Measurements from ENCODE around the gene PXYLP1. TPM values are rescaled to one million over a fixed set of nuclear protein-coding genes. Genes with fewer than 3 reads are reported as not detected.

The PXYLP1 gene
- total and polyA plus RNA-seq, 10 of the 15 experiments (the other 5 are each of a cell fraction or from before 2014, with no cell fraction given): 0.06 to 1.7 (median 0.35) TPM

DNA sequence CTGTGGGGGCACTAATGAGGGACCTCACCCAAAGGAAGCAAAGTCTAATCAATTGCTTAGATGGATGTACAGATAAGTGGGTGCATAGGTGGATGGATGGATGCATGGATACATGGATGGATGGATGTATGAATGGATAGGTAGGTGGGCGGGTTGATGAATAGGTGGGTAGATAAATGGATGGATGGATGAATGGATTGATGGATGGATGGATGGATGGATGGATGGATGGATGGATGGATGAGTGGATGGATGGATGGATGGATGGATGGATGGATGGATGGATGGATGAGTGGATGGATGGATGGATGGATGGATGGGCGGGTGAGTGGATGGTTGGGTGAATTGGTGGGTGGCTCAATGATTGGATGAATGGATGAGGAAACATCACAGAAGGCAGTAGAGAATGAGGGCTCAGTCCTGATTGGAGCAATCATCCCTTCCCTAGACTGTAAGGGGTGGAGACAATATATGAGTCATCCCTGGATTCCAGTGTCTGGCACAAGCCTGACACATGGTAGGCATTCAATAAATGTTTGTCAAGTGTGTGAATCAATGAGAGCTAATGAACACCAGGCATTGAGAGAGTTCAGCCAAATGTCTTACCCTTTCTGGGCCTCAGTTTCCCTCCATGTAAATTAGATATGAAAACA lies 40.4 kb upstream of the PXYLP1 start (continued):
- TF ChIP-seq MTA3 (IDR thresholded peaks at IDR 0.05; ENCODE audit: borderline replicate concordance, low read length) (no peak), TCF7 (IDR thresholded peaks at IDR 0.05; ENCODE audit: borderline replicate concordance) (no peak), SPI1 (IDR thresholded peaks at IDR 0.05; ENCODE audit: borderline replicate concordance, insufficient read depth, low read depth, low read length) (no peak), CBX3 (IDR thresholded peaks at IDR 0.05; ENCODE audit: borderline replicate concordance, low read depth) (no peak), ZNF24 (IDR thresholded peaks at IDR 0.05) (no peak)

- H3K4me3 ChIP-seq: no peak overlapping the region
- ATAC-seq (peak; percentile 100), FAIRE-seq (peak; percentile 96), DNase-seq (ENCODE audit: low read depth, low spot score) (peak; percentile 64)
- H3K4me1 ChIP-seq (ENCODE audit: control insufficient read depth, insufficient read depth, low read length): no peaks in the 10 kb centered on the region
- POLR2A ChIA-PET: no interaction called here
- CTCF ChIA-PET: interaction anchor here (0.6 to 5.8 kb wide), 17 partner anchors 10 to 725 kb away, joined by 3 to 64 read pairs (median 4); partner anchors contain the start of gene PXYLP1
- no peaks in the 10 kb centered on the region for H3K79me2 ChIP-seq (ENCODE audit: control insufficient read depth, insufficient read depth, low read length)
- SMC1A ChIA-PET (ENCODE audit: uncharacterized antibody, unreplicated experiment): interaction anchor here (0.7 to 2.3 kb wide), 7 partner anchors 9 to 297 kb away, joined by 3 to 17 read pairs (median 4); no protein-coding TSS in a partner anchor
- no peaks in the 10 kb centered on the region for H4K20me1 ChIP-seq (ENCODE audit: control insufficient read depth, insufficient read depth)
- BruUV-seq (replicated peaks): no TSS peak
- in situ Hi-C loops (cut with MboI): loop anchor here (5.0 kb wide), 2 partner anchors 190 to 295 kb away; no protein-coding TSS in a partner anchor
- intact Hi-C loops (cut with micrococcal nuclease; ENCODE audit: unreplicated experiment): loop anchor here (1.0 to 5.0 kb wide), 4 partner anchors 85 to 294 kb away; no protein-coding TSS in a partner anchor
- H3K27ac ChIP-seq (ENCODE audit: control insufficient read depth, insufficient read depth): no peak overlapping the region
- H3K27me3 ChIP-seq (replicated peaks in 1 of 2; ENCODE audit: control insufficient read depth in 2 of 2, insufficient read depth in 2 of 2, low read length in 1 of 2): no peaks in the 10 kb centered on the region; a peak in 1 of 4 replicates
- H3K36me3 ChIP-seq (ENCODE audit: control insufficient read depth in 2 of 2, insufficient read depth in 2 of 2, low read length in 1 of 2): no peaks in the 10 kb centered on the region
- H3K9me3 ChIP-seq (replicated peaks; ENCODE audit: control insufficient read depth, insufficient read depth, low read length): no peaks in the 10 kb centered on the region
- RAD21 ChIA-PET (ENCODE audit: unreplicated experiment): interaction anchor here (0.9 to 1.2 kb wide), 6 partner anchors 89 to 287 kb away, joined by 3 to 12 read pairs (median 3); no protein-coding TSS in a partner anchor
- no peak overlapping the region for H3K4me2 ChIP-seq (ENCODE audit: control insufficient read depth, insufficient read depth)
- H3K9ac ChIP-seq (ENCODE audit: control insufficient read depth, insufficient read depth, low read length): no peak overlapping the region
- WGBS (ENCODE audit: insufficient coverage, insufficient replicate concordance, low lambda C conversion rate, missing lambda C conversion rate): under 1% methylated on average over 11 of the region's 11 CpGs
- H2AFZ ChIP-seq (ENCODE audit: control insufficient read depth, low read depth, low read length): no peak overlapping the region
- TF ChIP-seq RB1 (IDR thresholded peaks at IDR 0.05; ENCODE audit: borderline replicate concordance) (peak; percentile 70; the same call in 1 of the 2 replicates), MTA3 (IDR thresholded peaks at IDR 0.05; ENCODE audit: borderline replicate concordance, low read length) (no peak), E2F4 (IDR thresholded peaks at IDR 0.05; ENCODE audit: low read depth, low read length) (no peak), STAT3 (IDR thresholded peaks at IDR 0.05; ENCODE audit: low read depth, low read length) (no peak), MXI1 (IDR thresholded peaks at IDR 0.05; ENCODE audit: low read depth, low read length) (no peak), POLR2AphosphoS5 (IDR thresholded peaks at IDR 0.05; ENCODE audit: low read length) (no peak), SIX5 (IDR thresholded peaks at IDR 0.05; ENCODE audit: low read depth, low read length, severe bottlenecking) (no peak), CBFB (IDR thresholded peaks at IDR 0.05; ENCODE audit: low read depth) (no peak), NRF1 (conservative IDR thresholded peaks at IDR 0.05; ENCODE audit: low read depth, low read length) (no peak), SPI1 (IDR thresholded peaks at IDR 0.05; ENCODE audit: borderline replicate concordance, insufficient read depth, low read depth, low read length) (no peak), MTA2 (IDR thresholded peaks at IDR 0.05; ENCODE audit: low read depth) (no peak), KDM1A (IDR thresholded peaks at IDR 0.05; ENCODE audit: borderline replicate concordance) (no peak), PML (IDR thresholded peaks at IDR 0.05; ENCODE audit: low read length) (no peak), NFYB (IDR thresholded peaks at IDR 0.05; ENCODE audit: insufficient read depth, low read depth, low read length) (no peak), MAX (IDR thresholded peaks at IDR 0.05; ENCODE audit: low read depth, low read length) (no peak), NFXL1 (IDR thresholded peaks at IDR 0.05; ENCODE audit: borderline replicate concordance) (no peak), MYC (IDR thresholded peaks at IDR 0.05; ENCODE audit: insufficient read depth, insufficient read length, insufficient replicate concordance, low read length, severe bottlenecking) (no peak)
- TF ChIP-seq, protein P1, sequence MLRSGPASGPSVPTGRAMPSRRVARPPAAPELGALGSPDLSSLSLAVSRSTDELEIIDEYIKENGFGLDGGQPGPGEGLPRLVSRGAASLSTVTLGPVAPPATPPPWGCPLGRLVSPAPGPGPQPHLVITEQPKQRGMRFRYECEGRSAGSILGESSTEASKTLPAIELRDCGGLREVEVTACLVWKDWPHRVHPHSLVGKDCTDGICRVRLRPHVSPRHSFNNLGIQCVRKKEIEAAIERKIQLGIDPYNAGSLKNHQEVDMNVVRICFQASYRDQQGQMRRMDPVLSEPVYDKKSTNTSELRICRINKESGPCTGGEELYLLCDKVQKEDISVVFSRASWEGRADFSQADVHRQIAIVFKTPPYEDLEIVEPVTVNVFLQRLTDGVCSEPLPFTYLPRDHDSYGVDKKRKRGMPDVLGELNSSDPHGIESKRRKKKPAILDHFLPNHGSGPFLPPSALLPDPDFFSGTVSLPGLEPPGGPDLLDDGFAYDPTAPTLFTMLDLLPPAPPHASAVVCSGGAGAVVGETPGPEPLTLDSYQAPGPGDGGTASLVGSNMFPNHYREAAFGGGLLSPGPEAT (IDR thresholded peaks at IDR 0.05; ENCODE audit: low read depth): no peak
Measured at GRCh38 chr3:141192345-141192744, 39.3 kb upstream of the PXYLP1 start.

All from GM12878 (cell line).